NCI-H128 (cell line): ENCODE measurements around the gene REXO1.

Experiments
- DNase-seq: peaks from one replicate; lab custom pipeline; 2025; ENCODE audit not compliant: unreplicated experiment; lab: John Stamatoyannopoulos, UW

REXO1 gene

DNA sequence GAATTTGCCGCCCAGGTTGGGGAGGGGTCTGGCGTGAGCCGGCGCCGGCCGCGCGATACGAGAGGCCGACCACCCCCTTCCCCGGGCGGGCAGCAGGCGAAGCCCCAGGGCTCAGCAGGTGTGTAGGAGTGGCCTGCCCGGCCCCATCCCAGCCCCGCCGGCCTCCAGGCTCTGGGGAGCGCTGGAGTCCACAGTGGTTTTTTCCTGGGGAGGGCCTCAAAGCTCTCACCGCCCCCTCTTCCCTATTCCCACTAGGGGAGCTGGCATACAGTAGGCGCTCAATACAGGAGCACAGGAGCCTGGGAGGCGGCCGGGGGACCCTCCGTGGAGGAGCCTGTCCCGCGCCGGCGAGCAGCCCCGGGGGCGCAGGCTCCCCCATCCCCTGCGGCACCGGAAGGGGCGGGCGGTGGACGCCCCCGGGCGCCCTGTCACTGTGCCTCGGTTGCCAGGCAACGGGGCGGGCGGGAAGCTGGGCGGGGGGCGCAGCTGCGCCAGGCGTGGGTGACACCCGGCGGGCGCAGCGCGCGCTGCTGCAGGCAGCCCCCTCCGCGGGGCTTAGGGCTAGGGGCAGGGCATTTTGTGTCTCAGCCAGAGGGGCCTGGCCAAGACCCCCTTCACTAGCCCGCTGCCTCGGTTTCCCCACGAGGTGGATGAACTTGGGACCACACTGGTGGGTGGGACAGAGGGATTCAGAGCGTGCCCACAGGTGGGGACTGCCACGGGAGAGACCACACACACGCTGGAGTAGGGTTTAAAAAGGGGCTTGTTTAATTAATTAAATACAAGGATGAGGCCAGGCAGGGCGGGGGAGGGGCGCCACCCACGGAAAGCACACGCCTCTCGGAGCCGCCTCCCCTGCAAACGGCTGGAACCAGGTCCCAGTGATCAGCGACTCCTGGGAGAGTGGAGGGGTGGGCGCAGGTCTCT is 3.6 kb upstream of the REXO1 start:
- no peak for DNase-seq

DNA sequence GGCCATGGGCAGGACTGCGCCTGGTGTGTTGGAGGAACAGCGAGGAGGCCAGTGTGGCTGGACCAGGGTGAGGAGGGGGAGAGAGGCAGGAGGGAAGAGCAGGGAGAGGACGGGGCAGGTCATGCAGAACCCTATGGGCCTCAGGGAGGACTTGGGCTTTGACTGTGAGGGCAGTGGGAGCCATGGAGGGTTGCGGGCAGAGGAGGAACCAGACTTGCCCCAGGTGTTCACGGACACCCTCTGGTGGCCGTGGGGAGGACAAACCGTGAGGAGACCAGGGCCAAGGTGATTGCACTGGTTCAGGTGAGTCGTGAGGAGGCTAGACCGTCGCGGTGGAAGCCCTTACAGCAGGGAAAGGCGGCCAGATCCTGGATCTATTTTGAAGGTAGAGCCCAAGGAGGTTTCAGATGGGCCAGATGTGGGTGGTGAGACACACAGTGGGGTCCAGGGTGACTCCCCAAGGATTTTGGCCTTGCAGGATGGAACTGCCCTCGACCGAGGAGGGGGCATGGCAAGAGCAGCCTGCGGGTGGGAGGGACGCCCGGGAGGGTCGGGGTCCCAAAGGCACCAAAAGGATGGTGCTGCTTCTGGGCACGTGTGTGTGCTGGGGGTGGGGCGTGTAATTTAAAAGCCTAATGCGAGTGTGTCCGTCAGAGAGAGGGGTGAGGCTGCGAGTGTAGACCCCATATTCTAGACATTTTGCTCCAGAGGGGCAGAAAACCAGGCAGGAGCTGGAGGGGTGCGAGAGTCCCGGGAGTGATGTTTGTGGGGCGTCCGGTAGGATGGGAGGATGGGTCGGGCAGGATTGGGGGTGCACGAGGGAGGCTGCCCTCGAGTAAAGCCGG is 2.7 kb upstream of the REXO1 start:
- no peak for DNase-seq

DNA sequence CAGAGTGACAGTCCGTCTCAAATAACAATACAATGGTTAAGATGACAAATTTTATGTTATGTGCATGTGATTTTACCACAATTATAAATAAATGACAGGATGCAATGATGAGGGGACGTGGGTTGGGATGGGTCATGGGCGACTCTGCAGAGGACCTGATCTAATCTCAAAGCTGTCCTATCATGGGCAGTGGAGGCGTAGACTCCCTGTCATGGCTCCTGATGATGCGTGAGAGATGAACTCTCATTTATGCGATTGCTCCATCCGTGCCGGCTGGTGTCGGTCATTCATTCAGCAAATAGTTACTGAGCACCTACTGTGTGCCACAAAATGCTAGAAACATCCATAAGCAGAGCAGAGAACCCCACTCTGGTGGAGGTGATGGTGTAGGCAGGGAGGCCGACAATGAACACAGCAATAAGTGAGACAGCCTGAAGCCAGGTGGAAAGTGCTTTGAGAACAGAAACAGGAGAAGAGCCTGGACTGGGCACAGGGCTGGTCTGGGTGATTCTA is 1.7 kb upstream of the REXO1 start:
- no peak for DNase-seq

- DNase-seq, result no peak
These were observed 820 bp upstream of the REXO1 start for GRCh38 chr19:1849132-1849474.

- DNase-seq, result no peak
These were observed 442 bp downstream of the REXO1 start for GRCh38 chr19:1847684-1848398.

DNA sequence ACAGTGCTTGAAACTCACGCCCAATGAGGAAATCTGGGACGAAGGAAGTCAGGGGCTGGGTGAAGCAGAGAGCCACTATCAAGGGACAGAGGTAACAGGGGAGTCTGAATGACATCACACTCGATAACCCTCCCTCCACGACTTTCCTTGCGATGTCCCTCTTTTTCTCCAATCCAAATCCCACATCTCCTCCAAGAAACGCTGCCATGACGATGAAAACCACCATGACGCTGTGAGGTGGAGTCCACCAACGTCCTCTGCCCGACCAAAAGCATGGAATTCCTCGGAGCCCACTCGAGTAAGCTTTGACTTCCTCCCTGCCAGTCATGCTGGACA is 967 bp downstream of the REXO1 start:
- DNase-seq, result no peak

DNA sequence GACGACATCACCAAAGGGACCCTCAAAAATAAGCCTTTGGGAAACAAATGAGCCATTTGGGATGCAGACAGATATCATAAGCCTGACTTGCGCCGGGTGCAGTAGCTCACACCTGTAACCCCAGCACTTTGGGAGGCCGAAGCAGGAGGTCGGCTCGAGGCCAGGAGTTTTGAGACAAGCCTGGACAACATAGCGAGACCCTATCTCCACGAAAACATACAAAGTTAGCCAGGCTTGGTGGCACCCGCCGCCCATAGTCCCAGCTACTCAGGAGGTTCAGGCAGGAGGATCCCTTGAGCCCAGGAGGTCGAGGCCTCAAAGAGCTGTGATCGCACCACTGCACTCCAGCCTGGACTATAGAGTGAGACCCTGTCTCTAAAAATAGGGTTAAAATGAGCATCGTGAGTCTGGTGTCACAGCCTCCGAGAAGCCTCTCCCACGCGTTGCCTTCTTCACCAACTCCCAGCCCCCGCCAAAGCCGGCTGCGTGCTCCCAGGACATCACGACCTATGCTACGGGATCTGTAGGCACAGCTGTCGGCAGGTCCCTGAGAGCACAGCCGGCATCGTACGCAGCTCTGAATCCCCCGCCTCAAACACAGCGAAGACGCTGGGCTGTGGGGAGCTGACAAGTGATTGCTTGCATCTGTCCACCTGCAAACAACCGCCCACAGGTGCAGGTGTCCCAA is 1.6 kb downstream of the REXO1 start:
- DNase-seq, result no peak

DNA sequence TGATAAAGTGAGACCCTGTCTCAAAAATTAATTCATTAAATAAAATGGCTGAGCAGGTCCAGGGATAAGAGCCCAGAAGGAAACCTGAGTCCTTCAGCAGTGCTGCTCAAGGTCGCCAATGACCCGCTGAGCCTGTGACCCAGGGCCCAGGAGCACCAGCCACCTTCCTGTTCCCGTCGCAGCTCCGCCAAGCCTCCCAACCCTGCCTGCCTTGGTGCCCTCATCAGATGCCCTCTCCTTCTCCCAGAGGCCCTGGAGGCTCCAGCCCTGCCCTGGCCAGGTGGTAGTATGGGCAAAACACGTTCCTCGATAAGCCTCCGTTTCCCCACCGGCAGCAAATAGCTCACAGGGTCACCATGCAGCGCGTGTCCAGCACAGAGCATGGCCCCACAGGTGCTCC is 2.6 kb downstream of the REXO1 start:
- no peak for DNase-seq

DNA sequence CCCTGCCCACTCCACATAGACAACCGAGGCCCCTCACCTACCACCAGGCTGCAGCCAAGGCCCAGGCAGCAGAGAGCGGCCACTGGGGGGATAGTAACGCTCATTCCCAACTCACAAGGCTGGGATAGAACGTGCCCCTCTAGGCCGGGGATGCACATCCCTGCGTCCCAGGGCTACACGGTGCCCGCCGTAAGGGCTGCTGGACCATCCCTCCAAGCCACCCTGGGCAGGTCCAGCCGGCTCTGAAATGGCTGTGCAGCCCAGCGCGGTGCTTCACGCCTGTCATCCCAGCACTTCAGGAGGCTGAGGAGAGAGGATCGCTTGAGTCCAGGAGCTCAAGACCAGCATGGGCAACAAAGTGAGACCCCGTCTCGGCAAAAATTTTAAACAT is 3.2 kb downstream of the REXO1 start:
- DNase-seq, result no peak

- no peak for DNase-seq
These were observed 3.7 kb downstream of the REXO1 start for GRCh38 chr19:1844513-1845124.

DNA sequence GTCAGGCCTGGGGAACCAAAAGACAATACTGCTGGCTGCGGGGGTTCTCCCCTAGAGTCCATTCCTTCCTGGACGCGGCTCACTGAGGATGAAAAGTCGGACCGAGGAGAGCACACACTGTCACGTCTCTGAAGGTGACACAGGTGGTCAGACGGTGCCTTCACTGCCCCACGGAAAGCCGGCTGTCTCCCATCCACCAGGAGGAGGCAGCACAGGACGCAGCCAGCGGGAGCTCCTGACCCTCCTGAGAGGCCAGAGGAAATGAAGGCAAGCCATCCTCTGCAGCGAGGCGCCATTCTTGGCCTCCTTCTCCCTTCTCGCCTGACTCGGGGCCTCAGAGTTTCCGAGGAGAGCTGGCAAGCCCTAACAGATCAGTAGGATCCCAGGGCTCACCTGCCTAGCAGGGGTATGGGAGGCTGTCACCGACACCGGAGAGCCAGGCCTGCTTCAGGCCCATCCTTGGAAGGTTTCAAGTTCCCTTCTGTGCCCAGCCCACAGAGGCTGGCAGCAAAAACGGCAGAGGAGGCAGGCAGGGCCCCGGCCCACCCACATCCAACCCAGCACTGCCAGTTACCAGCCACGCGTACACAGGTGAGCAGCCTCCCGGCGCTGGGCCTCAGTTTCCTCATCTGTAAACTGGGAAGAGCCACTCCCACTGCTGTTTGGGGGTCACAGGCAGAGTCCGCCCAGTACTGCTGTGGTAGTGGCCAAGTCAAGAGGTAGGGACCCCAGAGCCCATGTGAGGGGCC is 4.5 kb downstream of the REXO1 start:
- no peak for DNase-seq

DNA sequence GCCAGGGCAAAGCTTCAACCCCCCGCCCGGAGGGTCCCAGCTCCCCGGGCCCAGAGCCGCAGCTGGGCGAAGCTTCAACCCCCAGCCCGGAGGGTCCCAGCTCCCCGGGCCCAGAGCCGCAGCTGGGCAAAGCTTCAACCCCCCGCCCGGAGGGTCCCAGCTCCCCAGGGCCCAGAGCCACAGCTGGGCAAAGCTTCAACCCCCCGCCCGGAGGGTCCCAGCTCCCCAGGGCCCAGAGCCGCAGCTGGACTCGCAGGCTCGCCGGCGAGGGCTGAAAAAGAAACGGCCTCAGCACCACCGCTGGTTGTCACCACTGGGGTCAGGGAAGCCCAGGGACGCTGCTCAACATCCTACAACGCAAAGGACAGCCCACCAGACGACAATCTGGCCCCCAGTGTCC is 5.2 kb downstream of the REXO1 start:
- DNase-seq, result no peak

GRCh38 chr19:1841209-1841924 is 6.9 kb downstream of the REXO1 start:
- DNase-seq, result no peak

DNA sequence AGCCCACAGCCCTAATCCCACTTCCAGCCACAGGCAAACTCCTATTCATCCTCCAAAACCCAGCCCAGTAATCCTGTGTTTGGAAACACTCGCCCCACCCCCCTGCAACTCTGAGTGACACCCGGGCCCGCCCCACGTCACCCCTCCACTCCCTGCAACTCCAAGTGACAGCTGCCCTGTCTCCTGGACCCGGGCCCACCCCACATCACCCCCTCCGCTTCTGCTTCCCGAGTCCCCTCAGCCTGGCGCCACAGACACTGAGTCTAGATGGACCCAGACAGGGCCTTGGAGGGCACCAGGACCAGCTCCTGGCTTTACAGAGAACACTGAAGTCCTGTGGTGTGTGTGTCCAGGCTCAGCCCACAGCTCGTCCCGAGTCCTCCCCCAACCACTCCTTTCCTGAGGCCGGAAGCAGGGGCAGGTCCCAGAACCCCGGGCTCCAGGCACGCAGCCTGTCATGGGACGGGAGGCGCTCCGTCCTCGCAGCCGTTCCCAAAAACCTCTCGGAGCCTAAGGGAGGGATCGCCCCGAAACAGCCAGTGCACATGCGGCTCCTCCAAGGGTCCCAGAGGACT is 7.7 kb downstream of the REXO1 start:
- no peak for DNase-seq

- no peak for DNase-seq
These were observed 8.4 kb downstream of the REXO1 start for GRCh38 chr19:1839658-1840540.

GRCh38 chr19:1837625-1838105 is 10.6 kb downstream of the REXO1 start:
- no peak for DNase-seq

- DNase-seq, result no peak
These were observed 11.1 kb downstream of the REXO1 start for GRCh38 chr19:1837222-1837565.
